Colonic mucosa (tissue), 4 donors: ENCODE measurements around the gene LAMA1. TPM values are rescaled to one million over a fixed set of nuclear protein-coding genes. Genes with fewer than 3 reads are reported as not detected.
"Not testable (repeated sequence)": the region's sequence is repeated elsewhere in the genome, so short reads cannot be mapped to it uniquely, and the experiment has no call there.

Source experiments
- DNase-seq: peaks from one replicate; pipeline ENCODE4 v3.0.0-alpha.2; 2020
- H3K27ac ChIP-seq: fragments of 200-600 bp; one replicate; pipeline ENCODE4 v1.8.0; 2021
- H3K27me3 ChIP-seq: fragments of 200-600 bp; one replicate; pipeline ENCODE4 v1.8.0; 2021
- H3K36me3 ChIP-seq: fragments of 200-600 bp; one replicate; pipeline ENCODE4 v1.8.0; 2021
- H3K4me1 ChIP-seq: fragments of 200-600 bp; one replicate; pipeline ENCODE4 v1.8.0; 2021; ENCODE audit warnings: mild to moderate bottlenecking
- H3K4me3 ChIP-seq: fragments of 200-600 bp; one replicate; pipeline ENCODE4 v1.8.0; 2021
- H3K9ac ChIP-seq, 2 donors: one replicate each; pipeline ENCODE4 v1.7.0; 2013; ENCODE audit warnings: control low read depth in 2 of 2, low read depth in 2 of 2, low read length in 2 of 2
- H3K9me3 ChIP-seq: fragments of 200-600 bp; one replicate; pipeline ENCODE4 v1.8.0; 2021
- intact Hi-C: fragments of 100-400 bp; cut with DNase I; formaldehyde crosslinking; loops from one replicate; pipeline ENCODE4 v1.14.1; 2022
- total RNA-seq, 2 donors: library from RNA; stranded (reverse); fragmentation: NEBNext Ultra II Directional in 1 of 2; extraction: Animal tissue kit (Norgen Biotek cat#: 25700) in 1 of 2; gene quantifications; one replicate each; pipeline ENCODE4 v1.2.1, GENCODE V29; 2021
- TF ChIP-seq, protein P1 (sequence below): fragments of 200-600 bp; IDR thresholded peaks from one replicate; pipeline ENCODE4 v1.8.0; 2022; ENCODE audit warnings: antibody characterized with exemption, mild to moderate bottlenecking
- donor health status: healthy.
- donor health status: DM: no; HTN: no; CAD: no.
- donor health status: DM: no; HTN: no; CAD: no.

The LAMA1 gene
- total RNA-seq, 2 donors from 2014 or later = 7.7 to 24.2 TPM

DNA sequence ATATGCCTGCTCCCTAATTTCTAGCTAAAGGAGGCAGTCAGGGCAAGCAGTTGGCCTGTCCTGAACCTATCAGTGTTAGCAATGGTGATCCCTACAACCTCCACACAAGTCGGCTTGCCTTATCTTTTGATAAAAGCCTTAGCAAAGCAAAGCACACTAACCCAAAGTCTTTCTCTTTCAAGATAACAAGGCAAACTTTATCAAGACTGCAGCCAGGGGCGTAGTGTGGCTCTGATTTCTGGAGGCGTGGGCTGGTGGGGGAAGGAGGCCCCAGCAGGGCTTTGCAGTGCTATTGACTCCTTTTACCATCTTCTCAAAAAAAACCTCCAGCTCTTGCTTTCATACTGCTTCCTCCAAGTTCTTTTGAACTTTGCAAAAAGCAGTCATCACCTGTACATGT lies 40.2 kb upstream of the LAMA1 start:
- no peak for DNase-seq
- H3K27ac ChIP-seq = no peak overlapping the region
- H3K4me3 ChIP-seq = no peak overlapping the region
- no peaks in the 10 kb centered on the region for H3K36me3 ChIP-seq
- H3K4me1 ChIP-seq = no peaks in the 10 kb centered on the region
- no peaks in the 10 kb centered on the region for H3K27me3 ChIP-seq
- TF ChIP-seq, protein P1, sequence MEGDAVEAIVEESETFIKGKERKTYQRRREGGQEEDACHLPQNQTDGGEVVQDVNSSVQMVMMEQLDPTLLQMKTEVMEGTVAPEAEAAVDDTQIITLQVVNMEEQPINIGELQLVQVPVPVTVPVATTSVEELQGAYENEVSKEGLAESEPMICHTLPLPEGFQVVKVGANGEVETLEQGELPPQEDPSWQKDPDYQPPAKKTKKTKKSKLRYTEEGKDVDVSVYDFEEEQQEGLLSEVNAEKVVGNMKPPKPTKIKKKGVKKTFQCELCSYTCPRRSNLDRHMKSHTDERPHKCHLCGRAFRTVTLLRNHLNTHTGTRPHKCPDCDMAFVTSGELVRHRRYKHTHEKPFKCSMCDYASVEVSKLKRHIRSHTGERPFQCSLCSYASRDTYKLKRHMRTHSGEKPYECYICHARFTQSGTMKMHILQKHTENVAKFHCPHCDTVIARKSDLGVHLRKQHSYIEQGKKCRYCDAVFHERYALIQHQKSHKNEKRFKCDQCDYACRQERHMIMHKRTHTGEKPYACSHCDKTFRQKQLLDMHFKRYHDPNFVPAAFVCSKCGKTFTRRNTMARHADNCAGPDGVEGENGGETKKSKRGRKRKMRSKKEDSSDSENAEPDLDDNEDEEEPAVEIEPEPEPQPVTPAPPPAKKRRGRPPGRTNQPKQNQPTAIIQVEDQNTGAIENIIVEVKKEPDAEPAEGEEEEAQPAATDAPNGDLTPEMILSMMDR = no peak
- no peak overlapping the region for H3K9ac ChIP-seq
- no peaks in the 10 kb centered on the region for H3K9me3 ChIP-seq
- intact Hi-C loops = no loop called here

DNA sequence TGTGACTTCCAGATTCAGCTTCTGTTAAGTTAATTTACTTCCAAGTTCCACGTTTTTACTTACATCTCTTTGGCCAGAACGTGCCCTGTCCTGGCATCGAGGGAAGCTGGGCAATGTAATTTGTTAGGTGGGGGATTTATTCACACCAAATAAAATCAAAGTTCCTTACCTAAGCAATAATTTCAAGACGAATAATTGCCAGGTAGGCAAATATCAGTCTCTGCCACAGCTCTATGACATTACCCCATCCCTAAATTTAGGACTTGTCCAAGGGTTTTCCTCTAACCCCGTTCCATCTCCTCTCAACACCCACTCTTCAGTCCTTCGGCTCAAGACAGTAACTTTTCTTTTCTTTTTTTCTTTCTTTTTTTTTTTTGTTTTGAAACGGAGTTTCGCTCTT lies 38.3 kb upstream of the LAMA1 start:
- Histone ChIP-seq H3K27ac (no peak overlapping the region), H3K36me3 (no peaks in the 10 kb centered on the region), H3K4me3 (no peak overlapping the region), H3K27me3 (no peaks in the 10 kb centered on the region), H3K9ac (no peak overlapping the region), H3K9me3 (no peaks in the 10 kb centered on the region), H3K4me1 (no peaks in the 10 kb centered on the region)
- DNase-seq = no peak
- TF ChIP-seq, protein P1 = no peak
- intact Hi-C loops = no loop called here

DNA sequence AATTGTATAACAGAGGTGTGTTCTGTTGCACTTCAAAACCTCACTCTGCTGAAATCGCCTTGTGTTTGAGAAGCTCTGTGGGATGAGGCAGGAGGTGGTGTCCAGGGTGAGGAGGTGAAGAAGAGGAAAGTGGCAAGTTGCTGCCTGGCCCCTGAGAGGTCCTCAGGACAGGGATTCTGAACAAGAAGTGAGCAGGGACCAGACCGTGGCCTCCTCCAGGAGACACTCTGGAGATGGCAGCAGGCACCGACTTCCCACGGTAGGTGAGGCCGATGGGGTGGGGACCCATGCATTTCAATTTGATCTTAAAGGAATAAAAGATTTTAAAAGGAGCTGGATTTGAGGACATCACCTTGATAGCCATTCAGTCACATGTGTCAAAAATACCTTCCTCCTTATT lies 37.5 kb upstream of the LAMA1 start:
- H3K27ac ChIP-seq = no peak overlapping the region
- TF ChIP-seq, protein P1 = no peak
- no peak for DNase-seq
- no peak overlapping the region for H3K9ac ChIP-seq
- H3K27me3 ChIP-seq = no peaks in the 10 kb centered on the region
- no peaks in the 10 kb centered on the region for H3K4me1 ChIP-seq
- no peaks in the 10 kb centered on the region for H3K9me3 ChIP-seq
- intact Hi-C loops = no loop called here
- H3K36me3 ChIP-seq = no peaks in the 10 kb centered on the region
- no peak overlapping the region for H3K4me3 ChIP-seq

DNA sequence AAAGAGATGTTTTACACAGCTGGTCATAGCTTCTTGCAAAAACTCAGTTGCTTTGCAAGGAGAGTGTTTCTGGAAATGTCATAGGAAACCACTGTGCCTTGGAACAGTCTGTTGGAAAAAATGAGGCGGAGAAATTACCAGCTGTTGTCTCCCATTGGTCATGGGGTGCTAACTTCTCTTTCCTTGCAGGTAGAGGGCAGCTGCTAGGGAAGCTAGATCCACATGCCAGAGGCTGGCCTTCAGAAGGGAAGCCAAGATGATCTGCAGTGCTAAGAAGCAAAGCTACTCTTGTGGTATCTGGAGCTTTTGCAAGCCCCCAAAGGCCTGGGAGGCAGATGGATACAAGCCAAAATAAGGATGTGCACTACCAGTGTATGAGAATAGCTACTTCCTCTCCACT lies 34.8 kb upstream of the LAMA1 start:
- Histone ChIP-seq H3K27me3 (no peaks in the 10 kb centered on the region), H3K9ac (no peak overlapping the region), H3K9me3 (no peaks in the 10 kb centered on the region), H3K36me3 (no peaks in the 10 kb centered on the region), H3K4me3 (no peak overlapping the region), H3K4me1 (no peaks in the 10 kb centered on the region), H3K27ac (no peak overlapping the region)
- TF ChIP-seq, protein P1 = no peak
- intact Hi-C loops = no loop called here
- no peak for DNase-seq

DNA sequence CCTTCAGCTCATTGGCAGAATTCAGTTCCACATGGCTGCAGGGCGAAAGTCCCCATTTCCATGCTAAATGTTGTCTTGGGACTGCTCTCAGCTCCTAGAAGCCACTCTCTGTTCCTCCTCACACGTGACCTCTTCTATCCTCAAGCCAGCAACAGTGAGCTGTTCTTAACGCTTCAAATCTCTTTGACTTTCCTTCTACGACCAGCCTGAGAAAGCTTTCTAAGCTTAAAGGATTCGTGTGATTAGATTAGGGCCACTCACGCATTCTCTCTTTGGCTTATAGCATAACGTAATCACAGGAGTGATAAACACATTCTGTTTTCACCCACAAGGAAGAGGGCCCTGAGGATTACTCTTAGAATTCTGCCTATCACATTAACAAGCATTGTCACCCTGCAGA lies 29.8 kb upstream of the LAMA1 start:
- TF ChIP-seq, protein P1 = no peak
- Histone ChIP-seq H3K36me3 (no peaks in the 10 kb centered on the region), H3K9me3 (no peaks in the 10 kb centered on the region), H3K27me3 (no peaks in the 10 kb centered on the region), H3K9ac (no peak overlapping the region), H3K4me1 (no peaks in the 10 kb centered on the region), H3K4me3 (no peak overlapping the region), H3K27ac (no peak overlapping the region)
- intact Hi-C loops = no loop called here
- DNase-seq = no peak

DNA sequence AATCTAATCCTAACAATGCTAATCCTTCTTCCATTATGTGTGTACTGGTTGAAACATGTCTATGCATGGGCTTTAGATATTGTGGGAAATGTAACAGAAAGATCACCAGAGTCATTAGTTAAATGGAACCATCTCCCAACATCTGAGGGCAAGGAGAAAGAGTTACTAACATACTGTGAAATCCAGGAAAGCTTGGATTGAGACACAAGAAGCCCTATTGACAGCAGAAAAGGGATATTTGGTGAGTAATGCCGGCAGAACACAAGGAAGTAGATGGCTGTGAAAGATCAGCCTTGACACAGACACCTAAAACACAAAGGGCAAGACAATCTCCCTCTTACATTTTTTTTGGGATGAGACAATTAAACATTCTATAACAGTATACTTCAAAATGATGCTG lies 28.5 kb upstream of the LAMA1 start:
- Histone ChIP-seq H3K4me1 (no peaks in the 10 kb centered on the region), H3K27ac (no peak overlapping the region), H3K9ac (no peak overlapping the region), H3K4me3 (no peak overlapping the region), H3K9me3 (no peaks in the 10 kb centered on the region), H3K36me3 (no peaks in the 10 kb centered on the region), H3K27me3 (no peaks in the 10 kb centered on the region)
- TF ChIP-seq, protein P1 = no peak
- intact Hi-C loops = no loop called here
- no peak for DNase-seq

DNA sequence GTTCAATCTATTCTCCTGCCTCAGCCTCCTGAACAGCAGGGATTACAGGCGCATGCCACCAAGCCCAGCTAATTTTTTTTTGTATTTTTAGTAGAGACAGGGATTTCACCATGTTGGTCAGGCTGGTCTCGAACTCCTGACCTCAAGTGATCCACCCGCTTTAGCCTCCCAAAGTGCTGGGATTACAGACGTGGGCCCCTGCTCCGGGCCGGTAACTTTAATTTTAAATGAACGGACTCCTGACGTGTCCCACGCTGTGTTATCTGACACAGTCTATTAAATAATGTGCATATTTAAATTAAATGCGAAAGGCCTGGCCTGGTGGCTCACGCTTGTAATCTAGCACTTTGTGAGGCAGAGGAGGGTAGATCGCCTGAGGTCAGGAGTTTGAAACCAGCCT lies 27.3 kb upstream of the LAMA1 start:
- H3K27me3 ChIP-seq, H3K4me3 ChIP-seq, H3K4me1 ChIP-seq, DNase-seq, H3K36me3 ChIP-seq, intact Hi-C loops, H3K27ac ChIP-seq, H3K9me3 ChIP-seq, H3K9ac ChIP-seq: not testable (repeated sequence)
